GM12891 (cell line): Measurements from ENCODE around the gene PSMB3.

Experiments
- POLR2A ChIP-seq: IDR thresholded peaks from 2 replicates; pipeline ENCODE4 v1.6.1; 2011; ENCODE audit warnings: low read depth, low read length, control low read depth
- POLR2AphosphoS5 ChIP-seq: IDR thresholded peaks from 2 replicates; pipeline ENCODE4 v1.6.1; 2011; ENCODE audit warnings: low read depth, low read length, control low read depth
- POU2F2 ChIP-seq: IDR thresholded peaks from 2 replicates; pipeline ENCODE4 v1.6.1; 2011; ENCODE audit warnings: low read depth, mild to moderate bottlenecking, control low read depth, low read length, moderate library complexity
- SPI1 ChIP-seq: IDR thresholded peaks from 2 replicates; pipeline ENCODE4 v1.6.1; 2011; ENCODE audit warnings: low read depth, low read length, control low read depth
- TAF1 ChIP-seq: IDR thresholded peaks from 2 replicates; pipeline ENCODE4 v1.6.1; 2011; ENCODE audit warnings: low read depth, low read length, control low read depth

DNA sequence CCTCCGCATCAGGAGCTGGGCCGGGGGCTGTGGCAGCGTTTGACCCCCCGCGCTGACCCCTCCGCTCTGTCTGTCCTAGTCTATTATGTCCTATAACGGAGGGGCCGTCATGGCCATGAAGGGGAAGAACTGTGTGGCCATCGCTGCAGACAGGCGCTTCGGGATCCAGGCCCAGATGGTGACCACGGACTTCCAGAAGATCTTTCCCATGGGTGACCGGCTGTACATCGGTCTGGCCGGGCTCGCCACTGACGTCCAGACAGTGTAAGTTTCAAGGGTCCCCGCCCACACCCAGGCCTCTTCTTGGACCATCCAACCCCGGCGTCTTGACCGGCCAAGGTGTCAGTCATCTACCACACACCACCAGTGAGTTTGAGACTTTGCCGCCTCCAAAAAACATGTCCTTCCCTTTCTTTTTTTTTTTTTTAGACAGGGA lies 548 bp downstream of the PSMB3 start:
- no peak for TF ChIP-seq POLR2A
- TF ChIP-seq TAF1 = no peak
- no peak for TF ChIP-seq POLR2AphosphoS5
- no peak for TF ChIP-seq SPI1
- no peak for TF ChIP-seq POU2F2
